ENCODE data around the gene DENND5B.
"Not testable (repeated sequence)": the region's sequence is repeated elsewhere in the genome, so short reads cannot be mapped to it uniquely, and the experiment has no call there.

DENND5B gene

DNA sequence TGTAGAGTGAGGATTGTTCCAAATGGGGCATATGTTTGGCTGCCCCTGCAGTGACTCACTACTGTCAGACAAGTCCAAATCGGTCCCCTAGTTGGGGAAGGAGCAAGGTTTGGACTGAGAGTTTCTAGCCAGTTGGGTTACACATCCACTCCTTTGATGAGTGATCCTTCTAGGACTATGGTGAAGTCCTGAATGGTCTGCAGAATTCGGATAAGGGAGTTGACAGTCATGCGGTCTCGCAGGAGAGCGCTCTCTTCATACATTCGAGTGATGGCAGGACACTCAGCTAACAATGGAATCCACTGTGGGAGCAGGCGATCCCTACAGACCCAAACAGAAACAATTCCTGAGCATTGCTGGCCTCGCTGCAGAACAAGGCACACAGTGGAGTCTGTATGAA, 203.5 kb downstream of the DENND5B start:
- DNase-seq (ENCODE audit: low read depth in 1 of 2, low spot score in 1 of 2), result no peak
- in situ Hi-C loops (cut with HindIII; ENCODE audit: low pct_unique_long_range_greater_than_20kb, low sequenced_read_pairs), result no loop called here
- no peak for TF ChIP-seq JUND (IDR thresholded peaks at IDR 0.05; ENCODE audit: low read depth)

DNA sequence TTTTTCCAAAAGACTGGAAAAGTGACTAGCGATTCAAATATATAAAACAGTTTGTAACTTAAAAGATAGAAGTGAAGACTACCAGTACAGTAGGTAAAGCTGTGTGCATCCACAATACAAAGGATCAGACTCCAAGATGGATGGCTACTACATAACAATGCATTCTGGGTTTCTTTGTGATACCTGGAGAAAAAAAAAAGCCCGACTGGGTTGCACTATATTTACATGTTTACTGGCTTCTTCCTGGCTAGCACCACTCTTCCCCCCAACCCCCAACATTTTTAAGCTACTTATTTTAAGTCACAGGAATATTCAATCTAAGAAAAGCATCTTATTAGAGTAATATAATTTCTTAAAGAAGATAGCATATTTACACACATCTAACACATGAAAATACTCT, 203.9 kb downstream of the DENND5B start:
- no peak for TF ChIP-seq JUND (IDR thresholded peaks at IDR 0.05; ENCODE audit: low read depth)
- DNase-seq (ENCODE audit: low read depth in 1 of 2, low spot score in 1 of 2), result no peak
- in situ Hi-C loops (cut with HindIII; ENCODE audit: low pct_unique_long_range_greater_than_20kb, low sequenced_read_pairs), result no loop called here

DNA sequence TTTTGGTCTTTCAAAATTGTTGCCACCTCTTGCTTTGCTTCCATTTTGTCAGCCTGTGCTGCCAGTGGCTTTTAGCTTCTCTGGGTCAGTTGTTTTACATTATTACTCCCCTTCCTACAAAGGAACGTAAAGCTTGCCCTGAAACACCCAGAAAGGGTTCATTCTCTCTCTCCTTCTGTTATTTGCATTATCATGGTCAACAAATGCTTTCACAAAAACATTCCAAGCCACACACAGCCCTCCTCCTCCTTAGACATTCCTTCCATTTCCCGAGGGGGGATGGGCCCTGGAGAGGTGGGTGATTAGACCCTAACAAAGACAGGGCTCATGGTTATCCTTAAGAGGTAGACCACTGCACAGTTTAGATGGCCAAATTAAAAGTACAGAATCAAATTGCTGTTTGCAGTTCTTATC, 204.6 kb downstream of the DENND5B start:
- TF ChIP-seq JUND (IDR thresholded peaks at IDR 0.05; ENCODE audit: low read depth), result no peak
- no peak for DNase-seq (ENCODE audit: low read depth in 1 of 2, low spot score in 1 of 2)
- in situ Hi-C loops (cut with HindIII; ENCODE audit: low pct_unique_long_range_greater_than_20kb, low sequenced_read_pairs), result no loop called here

DNA sequence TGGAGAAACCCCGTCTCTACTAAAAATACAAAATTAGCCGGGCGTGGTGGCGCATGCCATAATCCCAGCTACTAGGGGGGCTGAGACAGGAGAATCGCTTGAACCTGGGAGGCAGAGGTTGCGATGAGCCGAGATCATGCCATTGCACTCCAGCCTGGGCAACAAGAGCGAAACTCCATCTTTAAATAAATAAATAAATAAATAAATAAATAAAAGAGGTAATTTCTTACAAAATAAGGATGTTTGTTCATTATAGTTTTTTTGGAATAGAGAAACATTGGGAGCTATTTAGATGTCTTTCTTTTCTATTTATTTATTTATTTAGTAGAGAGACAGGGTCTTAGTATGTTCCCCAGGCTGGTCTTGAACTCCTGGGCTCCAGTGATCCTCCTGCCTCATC, 213.7 kb downstream of the DENND5B start:
- DNase-seq (ENCODE audit: low read depth in 1 of 2, low spot score in 1 of 2); in situ Hi-C loops (cut with HindIII; ENCODE audit: low pct_unique_long_range_greater_than_20kb, low sequenced_read_pairs): not testable (repeated sequence)

DNA sequence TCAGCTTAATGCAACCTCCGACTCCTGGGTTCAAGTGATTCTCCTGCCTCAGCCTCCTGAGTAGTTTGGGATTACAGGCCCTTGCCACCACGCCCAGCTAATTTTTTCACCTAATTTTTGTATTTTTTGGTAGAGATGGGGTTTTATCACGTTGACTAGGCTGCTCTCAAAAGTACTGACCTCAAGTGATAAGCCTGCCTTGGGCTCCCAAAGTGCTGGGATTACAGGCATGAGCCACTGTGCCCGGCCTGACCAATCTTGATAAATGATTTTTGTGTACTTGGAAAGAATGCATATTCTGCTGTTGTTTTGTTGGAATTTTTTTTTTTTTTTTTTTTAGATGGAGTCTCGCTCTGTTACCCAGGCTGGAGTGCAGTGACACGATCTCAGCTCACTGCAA, 215.5 kb downstream of the DENND5B start:
- in situ Hi-C loops (cut with HindIII; ENCODE audit: low pct_unique_long_range_greater_than_20kb, low sequenced_read_pairs); DNase-seq (ENCODE audit: low read depth in 1 of 2, low spot score in 1 of 2): not testable (repeated sequence)

DNA sequence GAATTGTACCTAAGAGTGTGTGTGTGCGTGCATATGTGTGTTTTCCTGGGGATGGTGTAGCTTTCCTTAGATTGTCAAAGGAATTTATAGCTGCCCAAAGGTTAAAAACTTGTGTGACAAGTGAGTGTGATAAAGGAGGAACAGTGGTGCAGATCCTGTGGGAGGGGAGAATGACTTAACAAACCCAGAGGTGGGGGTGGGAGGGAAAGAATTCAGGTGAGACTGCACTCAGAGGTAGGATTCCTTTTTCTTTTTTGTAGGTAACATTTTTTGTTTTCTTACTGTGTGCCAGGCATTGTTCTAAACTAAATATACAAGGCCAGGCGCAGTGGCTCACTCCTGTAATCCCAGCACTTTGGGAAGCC, 219.7 kb downstream of the DENND5B start:
- DNase-seq (ENCODE audit: low read depth in 1 of 2, low spot score in 1 of 2), result no peak
- no peak for TF ChIP-seq JUND (IDR thresholded peaks at IDR 0.05; ENCODE audit: low read depth)
- in situ Hi-C loops (cut with HindIII; ENCODE audit: low pct_unique_long_range_greater_than_20kb, low sequenced_read_pairs), result no loop called here

DNA sequence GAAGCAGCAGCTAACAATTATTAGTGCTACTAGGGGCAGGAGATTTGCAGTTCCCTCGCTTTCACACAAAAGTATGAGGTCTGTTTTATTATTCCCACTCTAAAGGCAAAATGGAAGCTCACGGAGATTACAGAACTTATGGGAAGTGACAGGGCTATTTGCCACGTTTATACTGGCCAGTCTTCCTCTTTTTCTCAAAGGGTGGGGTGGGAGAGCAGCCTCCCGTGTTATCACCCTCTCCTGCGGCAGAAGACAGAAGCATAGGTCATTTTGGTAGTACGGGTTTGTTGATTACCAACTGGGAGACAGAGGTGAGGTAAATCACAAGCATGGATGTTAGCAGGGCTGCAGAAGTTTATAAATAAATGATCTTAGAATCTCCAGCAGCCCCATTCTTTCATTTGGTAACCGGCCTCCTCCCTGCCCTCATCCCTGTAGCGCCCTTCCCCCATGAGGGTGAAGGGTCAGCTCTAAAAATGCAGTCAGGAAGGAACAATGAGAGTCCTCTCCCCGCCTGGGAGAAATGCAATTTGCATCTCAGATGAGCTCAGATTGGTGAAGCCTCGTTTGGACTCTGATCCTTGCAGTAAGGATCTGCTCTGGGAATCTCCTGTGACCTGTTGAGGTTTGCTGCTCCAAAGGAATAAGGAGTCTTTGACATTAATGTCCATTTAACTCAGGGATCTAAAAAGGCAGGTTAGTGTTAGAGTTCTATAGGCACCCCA, 220.2 kb downstream of the DENND5B start:
- in situ Hi-C loops (cut with HindIII; ENCODE audit: low pct_unique_long_range_greater_than_20kb, low sequenced_read_pairs), result no loop called here
- TF ChIP-seq JUND (IDR thresholded peaks at IDR 0.05; ENCODE audit: low read depth), result no peak
- no peak for DNase-seq (ENCODE audit: low read depth in 1 of 2, low spot score in 1 of 2)

DNA sequence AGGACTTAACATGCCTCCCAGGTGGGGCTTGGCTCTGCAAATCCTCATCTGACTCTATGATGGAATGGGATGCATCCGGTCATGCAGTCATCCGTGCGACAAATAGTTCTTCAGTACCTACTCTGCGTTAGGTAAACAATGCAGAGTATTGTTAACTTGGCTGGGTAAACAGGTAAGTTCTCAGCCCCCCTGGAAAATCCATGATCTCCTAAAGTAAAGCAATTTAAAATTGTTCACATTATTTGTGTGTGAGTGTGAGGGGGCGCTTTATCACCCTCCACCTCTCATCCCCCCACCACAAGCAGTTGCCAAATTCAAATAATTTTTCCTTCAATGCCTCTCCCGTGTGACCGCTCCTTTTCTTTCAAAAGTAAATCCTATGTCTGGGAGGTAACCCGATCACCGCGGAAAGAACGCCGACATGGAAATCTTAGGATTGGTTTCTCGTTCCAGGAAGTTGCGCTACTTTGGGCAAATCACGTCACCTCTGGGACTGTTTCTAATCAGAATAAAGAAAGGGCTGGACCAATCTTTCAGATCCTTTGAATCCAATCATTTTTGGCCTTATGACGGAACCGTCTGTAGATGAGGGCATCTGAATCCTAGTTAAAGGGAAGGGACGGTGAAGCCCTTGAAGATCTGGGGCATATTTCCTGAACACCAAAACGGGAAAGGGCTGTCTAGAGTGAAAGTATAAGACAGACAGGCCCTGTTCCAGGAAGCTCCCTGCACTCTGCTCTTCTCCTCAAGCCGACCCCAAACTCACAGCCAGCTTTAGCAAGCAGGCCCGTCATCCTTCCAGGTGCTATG, 221.0 kb downstream of the DENND5B start:
- in situ Hi-C loops (cut with HindIII; ENCODE audit: low pct_unique_long_range_greater_than_20kb, low sequenced_read_pairs), result no loop called here
- TF ChIP-seq JUND (IDR thresholded peaks at IDR 0.05; ENCODE audit: low read depth), result no peak
- DNase-seq (ENCODE audit: low read depth in 1 of 2, low spot score in 1 of 2), result no peak

DNA sequence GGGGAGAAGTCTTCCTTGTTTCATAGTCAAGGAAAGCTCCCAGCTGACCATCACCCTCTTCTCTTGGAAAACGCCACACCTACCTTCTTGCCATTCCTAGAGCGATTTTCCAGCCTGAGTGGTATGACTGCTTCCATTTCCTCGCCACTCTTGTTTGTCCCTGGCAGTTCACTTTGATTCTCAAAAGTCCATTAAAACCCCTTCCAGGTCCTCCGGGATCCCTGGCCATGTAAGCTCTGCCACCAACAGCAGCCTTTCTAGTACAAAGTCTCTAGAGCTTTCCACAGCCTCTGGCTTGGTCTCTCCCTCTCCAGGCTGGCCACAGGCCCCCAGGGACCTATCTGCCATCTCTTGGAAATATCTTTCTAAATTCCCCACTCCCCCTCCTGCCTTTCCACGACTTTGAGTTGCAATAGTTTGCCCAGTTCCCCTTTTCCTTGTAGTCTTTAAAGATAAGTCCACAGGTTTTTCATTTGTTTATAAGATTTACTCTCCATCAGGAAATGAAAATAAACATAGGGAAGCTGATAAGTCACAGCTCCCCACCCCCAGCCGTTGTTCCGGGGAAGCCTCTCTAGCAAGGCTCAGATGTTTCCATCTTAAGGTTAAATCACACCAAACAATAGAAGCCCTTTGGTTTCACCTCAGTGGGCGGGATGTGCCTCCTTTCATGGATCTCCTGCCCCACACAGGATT, 222.1 kb downstream of the DENND5B start:
- DNase-seq (ENCODE audit: low read depth in 1 of 2, low spot score in 1 of 2), result no peak
- TF ChIP-seq JUND (IDR thresholded peaks at IDR 0.05; ENCODE audit: low read depth), result no peak
- in situ Hi-C loops (cut with HindIII; ENCODE audit: low pct_unique_long_range_greater_than_20kb, low sequenced_read_pairs), result no loop called here

DNA sequence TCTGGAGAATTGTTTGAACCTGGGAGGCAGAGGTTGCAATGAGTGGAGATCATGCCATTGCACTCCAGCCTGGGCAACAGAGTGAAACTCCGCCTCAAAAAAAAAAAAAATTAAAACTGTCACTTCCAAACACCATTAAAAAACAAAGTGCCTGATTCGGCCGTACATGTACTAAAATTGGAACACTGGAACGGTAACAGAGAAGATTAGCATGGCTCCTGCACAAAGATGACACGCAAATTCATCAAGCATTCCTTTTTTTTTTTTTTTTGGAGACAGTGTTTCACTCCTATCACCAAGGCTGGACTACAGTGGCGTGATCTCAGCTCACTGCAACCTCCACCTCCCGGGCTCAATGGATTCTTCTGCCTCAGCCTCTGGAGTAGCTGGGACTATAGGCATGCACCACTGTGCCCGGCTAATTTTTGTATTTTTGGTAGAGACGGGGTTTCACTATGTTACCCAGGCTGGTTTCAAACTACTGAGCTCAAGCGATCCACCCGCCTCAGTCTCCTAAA, 224.8 kb downstream of the DENND5B start:
- no peak for TF ChIP-seq JUND (IDR thresholded peaks at IDR 0.05; ENCODE audit: low read depth)
- no peak for DNase-seq (ENCODE audit: low read depth in 1 of 2, low spot score in 1 of 2)
- in situ Hi-C loops (cut with HindIII; ENCODE audit: low pct_unique_long_range_greater_than_20kb, low sequenced_read_pairs), result no loop called here

DNA sequence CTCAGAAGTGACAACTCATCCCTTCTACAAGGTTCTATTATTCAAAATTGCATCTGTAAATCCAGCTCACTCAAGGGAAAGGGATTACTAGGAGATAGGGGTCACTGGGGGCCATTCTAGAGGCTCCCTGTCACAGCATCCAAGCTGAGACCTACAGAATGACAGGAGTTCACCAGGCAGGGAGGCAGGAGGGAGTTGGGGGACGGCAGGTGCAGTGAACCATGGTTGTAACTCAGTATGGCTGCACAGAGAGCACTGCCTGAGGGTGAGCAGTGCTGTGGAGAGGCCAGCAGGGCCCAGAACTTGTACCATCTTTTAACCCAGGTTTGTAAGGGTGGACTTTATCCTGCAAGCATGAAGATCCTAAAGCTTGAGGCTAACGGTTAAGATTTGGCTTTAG, 227.1 kb downstream of the DENND5B start:
- no peak for TF ChIP-seq JUND (IDR thresholded peaks at IDR 0.05; ENCODE audit: low read depth)
- in situ Hi-C loops (cut with HindIII; ENCODE audit: low pct_unique_long_range_greater_than_20kb, low sequenced_read_pairs), result no loop called here
- no peak for DNase-seq (ENCODE audit: low read depth in 1 of 2, low spot score in 1 of 2)

DNA sequence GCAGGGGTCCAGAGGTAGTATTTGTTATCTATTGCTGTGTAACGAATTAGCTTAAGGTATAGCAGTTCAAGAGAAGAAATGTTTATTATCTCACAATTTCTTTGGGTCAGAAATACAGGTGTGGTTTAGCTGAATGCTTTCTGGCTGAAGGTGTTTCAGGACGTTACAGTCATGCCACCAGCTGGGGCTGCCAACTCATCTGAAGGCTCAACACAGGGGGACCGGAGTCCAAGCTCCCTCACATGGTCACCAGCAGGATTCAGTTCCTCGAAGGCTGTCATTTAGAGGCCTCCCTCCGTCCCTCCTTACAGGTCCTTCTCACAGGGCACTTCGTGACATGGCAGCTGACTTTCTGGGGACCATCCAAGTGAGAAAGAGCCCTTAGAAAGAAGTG, 227.5 kb downstream of the DENND5B start:
- in situ Hi-C loops (cut with HindIII; ENCODE audit: low pct_unique_long_range_greater_than_20kb, low sequenced_read_pairs), result no loop called here
- no peak for TF ChIP-seq JUND (IDR thresholded peaks at IDR 0.05; ENCODE audit: low read depth)
- no peak for DNase-seq (ENCODE audit: low read depth in 1 of 2, low spot score in 1 of 2)
